Uterus (tissue), 4 donors: ENCODE measurements around the gene CDC20. TPM values are rescaled to one million over a fixed set of nuclear protein-coding genes. Genes with fewer than 3 reads are reported as not detected.

Experiments used
- DNase-seq, 2 donors: peaks; one replicate each; pipeline ENCODE4 v3.0.0-alpha.2; 2019 to 2020
- H3K27ac ChIP-seq, 2 donors: fragments of 200-600 bp; sonication (generic); 1 replicate in 1 of 2; 2 replicates in 1 of 2; pipeline ENCODE4 v1.5.1; 2016 to 2018
- H3K27me3 ChIP-seq, 2 donors: fragments of 200-600 bp; sonication (generic); one replicate each; pipeline ENCODE4 v1.5.1; 2018 to 2019; ENCODE audit warnings: control low read depth in 1 of 2
- H3K36me3 ChIP-seq, 2 donors: fragments of 200-600 bp; sonication (generic); one replicate each; pipeline ENCODE4 v1.5.1; 2019; ENCODE audit warnings: control low read depth in 1 of 2
- H3K4me1 ChIP-seq, 2 donors: fragments of 200-600 bp; sonication (generic); one replicate each; pipeline ENCODE4 v1.5.1; 2018 to 2019; ENCODE audit warnings: control low read depth in 1 of 2
- H3K4me3 ChIP-seq, 2 donors: fragments of 200-600 bp; sonication (generic); 1 replicate in 1 of 2; 2 replicates in 1 of 2; pipeline ENCODE4 v1.5.1; 2018 to 2019; ENCODE audit warnings: mild to moderate bottlenecking in 1 of 2
- H3K9me3 ChIP-seq, 2 donors: fragments of 200-600 bp; sonication (generic); one replicate each; pipeline ENCODE4 v1.5.1; 2019; ENCODE audit warnings: control low read depth in 1 of 2
- CTCF ChIP-seq, 4 experiments: fragments of 200-600 bp in 2 of 4; fragments of 450-650 bp in 2 of 4; sonication (generic) in 2 of 4; IDR thresholded peaks; one replicate each; pipeline ENCODE4 v1.5.1; 2016 to 2019; ENCODE audit warnings: antibody characterized with exemption in 4 of 4, mild to moderate bottlenecking in 2 of 4, moderate library complexity in 1 of 4
- POLR2A ChIP-seq, 2 donors: fragments of 450-650 bp; IDR thresholded peaks; one replicate each; pipeline ENCODE4 v1.6.1; 2016; ENCODE audit warnings: antibody characterized with exemption in 2 of 2, mild to moderate bottlenecking in 1 of 2, moderate library complexity in 1 of 2
- intact Hi-C: fragments of 100-400 bp; cut with DNase I; formaldehyde crosslinking; loops from one replicate; pipeline ENCODE4 v1.15.1; 2023; ENCODE audit warnings: low total_unique reads
- total RNA-seq, 4 donors: library from RNA; depleted of rRNA in 3 of 4; stranded (reverse); fragments of >200 nt in 3 of 4; gene quantifications; one replicate each; pipeline versions ENCODE4 v1.1.0 to v1.2.4, GENCODE V29; 2014 to 2023
- donor health status: DM: yes; HTN: yes; CAD: no.

The CDC20 gene
- 10 to 100 TPM in 1 of 4 donors, 1 to 10 TPM in 1, not detected in 2; 1.3 to 20.3 TPM for total RNA-seq

GRCh38 chr1:43358746-43359693 lies at the start of gene CDC20:
Gene CDC20 (plus strand): TSS chr1:43358981. CDS start chr1:43359216, 235 bp downstream.
- H3K27ac ChIP-seq: peak within 1 kb of the TSS; percentile 86 to 88
- peaks cover 0 to 5% of the 10 kb centered on the region in 2 donors for H3K4me1 ChIP-seq
- peak; percentile 98 to 99 for DNase-seq
- H3K4me3 ChIP-seq: peak within 1 kb of the TSS; percentile 52 to 70
- H3K9me3 ChIP-seq: no peaks in the 10 kb centered on the region
- no peaks in the 10 kb centered on the region for H3K27me3 ChIP-seq
- no peaks in the 10 kb centered on the region for H3K36me3 ChIP-seq
- intact Hi-C loops: no loop called here
- TF ChIP-seq POLR2A (IDR thresholded peaks at IDR 0.05): peak in 1 of 2 donors; percentile 10
- TF ChIP-seq CTCF (IDR thresholded peaks at IDR 0.05): no peak

GRCh38 chr1:43309405-43310025 lies 49.3 kb upstream of the CDC20 start:
- H3K27me3 ChIP-seq: no peaks in the 10 kb centered on the region
- no peaks in the 10 kb centered on the region for H3K36me3 ChIP-seq
- TF ChIP-seq POLR2A (IDR thresholded peaks at IDR 0.05): no peak
- no peak for TF ChIP-seq CTCF (IDR thresholded peaks at IDR 0.05)
- DNase-seq: no peak
- no peaks in the 10 kb centered on the region for H3K9me3 ChIP-seq
- no peak overlapping the region for H3K27ac ChIP-seq
- H3K4me3 ChIP-seq: no peak overlapping the region
- intact Hi-C loops: no loop called here
- no peaks in the 10 kb centered on the region for H3K4me1 ChIP-seq

GRCh38 chr1:43311521-43311920 lies 47.3 kb upstream of the CDC20 start:
- Histone ChIP-seq H3K36me3 (no peaks in the 10 kb centered on the region), H3K4me1 (no peaks in the 10 kb centered on the region), H3K4me3 (no peak overlapping the region), H3K27ac (no peak overlapping the region), H3K9me3 (no peaks in the 10 kb centered on the region), H3K27me3 (no peaks in the 10 kb centered on the region)
- TF ChIP-seq POLR2A (IDR thresholded peaks at IDR 0.05) (no peak), CTCF (IDR thresholded peaks at IDR 0.05) (no peak)
- intact Hi-C loops: no loop called here
- DNase-seq: no peak

- intact Hi-C loops: no loop called here
- Histone ChIP-seq H3K27me3 (no peaks in the 10 kb centered on the region), H3K27ac (no peak overlapping the region), H3K9me3 (no peaks in the 10 kb centered on the region), H3K36me3 (no peaks in the 10 kb centered on the region), H3K4me1 (no peaks in the 10 kb centered on the region), H3K4me3 (no peak overlapping the region)
- no peak for DNase-seq
- TF ChIP-seq CTCF (IDR thresholded peaks at IDR 0.05): no peak
These were observed 46.6 kb upstream of the CDC20 start for GRCh38 chr1:43312212-43312623.
